NCI-H82 treated with DMSO at 0.1 percent for 48 hours (cell line): ENCODE results near the gene IGFBP7.

Source experiments
- DNase-seq: peaks from one replicate; lab custom pipeline; 2025; ENCODE audit not compliant: unreplicated experiment; lab: John Stamatoyannopoulos, UW

The IGFBP7 gene

GRCh38 chr4:57044279-57044678, 65.9 kb downstream of the IGFBP7 start:
- no peak for DNase-seq

DNA sequence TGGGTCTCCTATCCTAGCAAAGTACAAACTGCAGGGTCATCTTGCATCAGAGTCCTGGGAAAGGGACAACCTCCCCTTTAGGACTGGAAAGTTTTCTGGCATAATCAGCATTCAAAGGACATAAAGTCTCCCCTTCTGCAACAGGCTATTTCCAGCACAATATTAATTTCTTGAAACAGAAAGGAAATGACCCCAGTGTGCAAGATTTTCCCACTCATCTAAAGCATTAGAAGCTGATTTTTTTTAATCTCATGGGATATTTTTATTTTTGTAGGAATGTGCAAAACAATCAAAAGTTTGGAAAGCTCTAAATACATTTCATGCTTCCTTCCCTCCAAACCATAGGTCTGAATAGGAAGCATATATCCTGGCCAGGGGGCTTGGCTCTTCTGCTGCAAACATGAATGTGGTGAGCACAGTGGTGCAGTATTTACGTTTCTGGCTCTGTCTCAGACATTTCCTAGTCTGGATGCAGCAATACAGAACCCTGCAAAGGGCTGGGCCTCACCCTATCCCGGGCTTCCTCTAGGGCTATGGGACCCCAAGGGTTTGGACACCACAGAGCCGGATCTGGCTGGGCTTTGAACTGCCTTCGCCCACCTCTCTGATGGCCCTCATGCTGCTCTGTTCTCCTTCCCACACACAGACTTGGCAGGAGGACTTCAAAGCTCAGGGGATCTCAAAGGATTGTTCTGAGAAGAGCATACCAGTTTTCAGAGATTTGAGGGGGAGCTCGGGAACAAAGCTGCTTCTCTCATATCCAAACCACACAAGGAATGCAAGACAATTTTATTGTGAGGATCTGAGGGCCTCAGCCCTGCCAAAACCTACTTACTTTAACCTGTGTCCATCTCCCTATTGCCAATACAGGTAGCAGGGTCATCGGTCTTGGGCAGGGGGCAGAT, 66.6 kb downstream of the IGFBP7 start:
- no peak for DNase-seq

- DNase-seq, result no peak
Observed at GRCh38 chr4:57042711-57043169, 67.4 kb downstream of the IGFBP7 start.

DNA sequence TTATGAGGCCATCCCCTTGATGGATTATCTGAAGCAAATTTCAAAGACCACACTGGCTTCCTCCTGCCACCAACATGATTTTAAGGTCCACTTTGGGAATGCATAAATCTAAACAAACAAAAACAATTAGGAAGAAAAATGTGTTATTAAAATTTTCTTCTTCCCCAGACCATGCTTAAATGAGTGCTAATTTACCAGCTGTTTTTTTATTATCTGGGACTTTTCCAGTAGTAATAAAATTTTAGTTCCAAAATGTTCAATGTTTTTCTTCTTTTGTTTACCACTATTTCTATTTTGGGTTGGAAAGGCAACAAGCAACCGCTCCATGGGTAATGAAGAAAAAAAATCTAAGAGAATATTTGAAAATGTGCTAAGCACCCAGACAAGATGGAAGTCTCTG, 69.2 kb downstream of the IGFBP7 start:
- no peak for DNase-seq

DNA sequence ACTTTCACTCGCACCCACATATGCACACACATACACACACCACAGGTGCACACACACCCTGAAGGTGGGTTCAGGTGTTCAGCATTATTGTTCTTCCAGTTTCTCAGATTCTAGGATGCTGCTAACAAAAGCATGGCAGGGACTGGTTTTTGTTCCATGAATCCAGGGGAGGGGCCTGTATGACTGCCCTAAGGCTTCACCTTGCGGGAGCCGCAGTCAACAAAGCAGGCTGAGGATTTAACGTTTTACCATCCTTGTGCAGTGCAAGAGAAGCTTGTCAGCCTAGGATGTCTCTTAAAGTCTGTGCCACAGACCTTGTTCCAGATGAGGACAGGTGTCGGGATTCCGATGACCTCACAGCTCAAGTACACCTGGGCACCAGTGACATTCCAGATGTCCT, 69.7 kb downstream of the IGFBP7 start:
- no peak for DNase-seq

GRCh38 chr4:57039345-57039744, 70.8 kb downstream of the IGFBP7 start:
- no peak for DNase-seq

DNA sequence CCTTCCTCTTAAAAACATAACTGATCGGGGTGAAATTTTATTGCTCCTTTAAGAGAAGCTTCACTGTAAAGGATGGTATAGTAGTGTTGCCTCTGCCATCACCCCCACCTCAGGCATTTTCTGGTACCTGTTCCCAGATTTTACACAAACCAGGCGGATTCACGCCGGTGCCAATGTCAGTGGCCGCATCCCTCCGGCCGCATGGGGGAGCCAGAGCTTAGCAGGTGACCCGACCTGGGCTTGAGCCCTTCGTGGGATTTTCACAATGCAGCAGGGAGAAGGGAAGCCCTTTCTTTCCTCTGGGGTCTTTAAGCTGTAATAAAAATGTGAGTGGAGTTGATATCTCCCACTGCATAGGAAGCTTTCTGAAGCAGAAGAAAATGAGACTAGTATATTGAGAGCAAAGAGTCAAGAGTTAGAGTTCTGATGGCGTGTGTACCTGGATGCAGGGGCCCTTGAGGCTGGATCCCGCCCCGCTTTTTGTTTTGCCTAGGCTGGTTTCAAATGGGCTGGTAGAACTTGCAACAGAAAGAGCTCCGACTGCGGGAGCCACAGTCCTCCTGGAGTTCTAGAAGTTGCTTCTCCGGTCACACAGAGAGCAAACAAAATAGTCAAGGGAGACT, 72.1 kb downstream of the IGFBP7 start:
- DNase-seq, result no peak

- no peak for DNase-seq
Observed at GRCh38 chr4:57034520-57034919, 75.7 kb downstream of the IGFBP7 start.

DNA sequence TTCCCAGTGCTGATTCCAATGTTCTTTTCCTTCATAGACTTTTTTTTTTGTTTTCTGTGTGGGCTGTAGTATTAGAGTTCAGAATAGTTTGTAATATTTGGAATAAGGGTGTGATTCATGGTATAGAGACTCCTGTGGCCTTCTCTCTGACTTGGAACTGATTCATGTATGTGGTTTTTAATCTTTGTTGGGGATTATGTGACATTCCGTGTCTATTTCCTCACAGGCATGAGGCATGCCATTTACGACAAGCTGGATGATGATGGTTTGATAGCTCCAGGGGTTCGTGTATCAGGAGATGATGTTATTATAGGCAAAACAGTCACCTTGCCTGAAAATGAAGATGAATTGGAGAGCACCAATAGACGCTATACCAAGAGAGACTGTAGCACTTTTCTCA, 87.1 kb downstream of the IGFBP7 start:
- no peak for DNase-seq

GRCh38 chr4:57020467-57021101, 89.6 kb downstream of the IGFBP7 start:
- no peak for DNase-seq

- DNase-seq, result no peak
Observed at GRCh38 chr4:57018980-57019379, 91.2 kb downstream of the IGFBP7 start.

DNA sequence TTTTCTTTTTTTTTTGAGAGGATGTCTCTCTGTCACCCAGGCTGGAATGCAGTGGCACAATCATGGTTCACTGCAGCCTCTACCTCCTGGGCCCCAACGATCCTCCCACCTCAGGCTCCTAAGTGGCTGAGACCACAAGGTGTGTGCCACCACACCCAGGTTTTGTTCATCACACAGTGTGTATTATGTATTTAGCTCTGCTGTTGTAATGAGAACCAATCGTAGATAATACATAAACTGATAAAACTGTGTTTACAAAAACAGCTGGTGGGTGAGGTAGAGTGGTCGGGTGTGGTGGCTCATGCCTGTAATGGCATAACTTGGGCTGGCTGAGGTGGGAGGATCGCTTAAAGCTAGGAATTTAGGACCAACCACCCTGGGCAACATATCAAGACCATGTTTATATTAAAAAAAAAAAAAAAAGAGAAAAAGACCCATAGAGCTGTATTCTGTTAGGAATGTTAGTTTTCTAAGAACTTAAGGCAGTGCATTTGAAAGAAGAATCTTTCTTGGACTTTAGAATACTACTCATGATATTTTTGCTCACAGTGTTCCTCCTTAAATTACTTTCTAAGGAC, 96.6 kb downstream of the IGFBP7 start:
- no peak for DNase-seq

DNA sequence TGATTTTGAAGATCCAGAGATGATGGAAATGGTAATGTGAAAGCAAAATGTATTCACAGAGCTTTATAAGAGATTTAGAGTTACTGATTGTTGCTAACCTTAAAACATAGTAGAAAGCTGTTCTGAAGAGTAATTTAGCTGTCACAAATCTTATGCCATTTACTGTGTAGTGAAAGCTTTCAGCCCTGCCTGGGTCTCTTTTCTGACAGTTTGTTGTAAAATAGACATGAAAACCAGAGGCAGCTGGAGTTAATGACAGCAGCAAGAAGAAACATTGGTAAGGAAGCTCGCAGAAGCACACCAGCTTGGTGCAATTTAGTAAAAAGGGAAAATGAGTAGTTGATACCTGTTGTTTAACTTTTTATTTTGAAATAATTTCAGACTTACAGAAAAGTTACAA, 110.4 kb downstream of the IGFBP7 start:
- no peak for DNase-seq

DNA sequence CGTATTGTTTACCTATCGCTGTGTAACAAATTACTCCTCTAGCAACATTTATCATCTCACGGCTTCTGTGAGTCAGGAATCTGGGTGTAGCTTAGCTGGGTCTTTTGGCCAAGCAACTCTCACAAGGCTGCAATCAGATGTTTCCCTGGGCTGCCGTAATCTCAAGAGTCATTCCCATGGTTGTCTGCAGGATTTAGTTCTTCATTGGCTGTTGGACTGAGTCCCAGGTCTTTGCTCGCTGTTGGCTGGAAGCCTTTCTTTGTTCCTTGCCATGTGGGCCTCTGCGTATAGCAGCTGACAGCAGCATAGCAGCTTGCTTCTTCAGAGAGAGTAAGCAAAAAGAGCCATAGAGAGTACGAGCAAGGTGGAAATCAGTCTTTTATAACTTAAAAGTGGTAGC, 114.7 kb downstream of the IGFBP7 start:
- no peak for DNase-seq

GRCh38 chr4:56990109-56990905, 119.9 kb downstream of the IGFBP7 start:
- no peak for DNase-seq

DNA sequence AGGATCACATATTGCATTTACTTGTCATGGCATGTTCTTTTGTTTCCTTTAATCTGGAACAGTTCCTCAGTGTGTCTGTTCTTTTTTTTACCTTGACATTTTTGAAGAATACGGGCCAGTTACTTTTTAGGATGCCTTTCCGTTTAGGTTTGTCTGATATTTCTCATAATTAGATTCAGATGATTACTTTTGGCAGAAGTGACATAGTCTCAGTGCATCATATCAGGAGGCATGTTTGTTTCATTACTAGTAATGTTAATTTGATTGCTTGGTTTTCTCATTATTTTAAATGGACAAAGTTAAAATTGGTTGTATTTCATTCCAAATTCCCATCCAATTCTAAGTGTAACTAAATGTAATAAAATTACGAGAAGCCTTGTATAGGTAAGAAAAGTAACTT, 123.2 kb downstream of the IGFBP7 start:
- no peak for DNase-seq

- DNase-seq, result no peak
Observed at GRCh38 chr4:56986192-56986591, 124.0 kb downstream of the IGFBP7 start.

DNA sequence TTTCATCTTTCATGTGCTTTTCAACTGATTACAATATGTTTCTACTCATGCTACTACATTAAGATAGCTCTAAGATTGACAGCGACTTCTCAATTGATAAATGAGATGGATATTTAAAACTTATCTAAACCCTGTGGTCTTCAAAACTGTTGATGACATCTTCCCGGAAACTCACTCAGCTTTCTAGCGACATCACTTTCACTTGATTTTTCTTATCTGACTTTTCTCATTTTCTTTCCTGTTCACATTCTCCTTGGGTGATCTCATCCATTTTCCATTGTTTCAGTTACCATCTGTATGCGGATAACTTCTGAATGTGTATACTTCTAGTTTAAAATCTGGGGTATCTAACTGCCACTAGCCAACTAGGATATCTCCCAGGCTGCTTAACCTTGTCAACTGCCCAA, 128.4 kb downstream of the IGFBP7 start:
- DNase-seq, result no peak
